ENCODE results near the gene DLGAP4.

DLGAP4 gene

GRCh38 chr20:36270744-36271638 lies 35.1 kb upstream of the DLGAP4 start:
- POLR2A ChIA-PET: no interaction called here
- TF ChIP-seq NFRKB (IDR thresholded peaks at IDR 0.05): no peak
- no peak for TF ChIP-seq FOXM1 (IDR thresholded peaks at IDR 0.05; ENCODE audit: borderline replicate concordance)
- TF ChIP-seq CTBP1 (IDR thresholded peaks at IDR 0.05; ENCODE audit: borderline replicate concordance): no peak
- no peak for TF ChIP-seq TARDBP (IDR thresholded peaks at IDR 0.05)
- TF ChIP-seq HDGF (IDR thresholded peaks at IDR 0.05; ENCODE audit: borderline replicate concordance): no peak
- TF ChIP-seq, protein P1, sequence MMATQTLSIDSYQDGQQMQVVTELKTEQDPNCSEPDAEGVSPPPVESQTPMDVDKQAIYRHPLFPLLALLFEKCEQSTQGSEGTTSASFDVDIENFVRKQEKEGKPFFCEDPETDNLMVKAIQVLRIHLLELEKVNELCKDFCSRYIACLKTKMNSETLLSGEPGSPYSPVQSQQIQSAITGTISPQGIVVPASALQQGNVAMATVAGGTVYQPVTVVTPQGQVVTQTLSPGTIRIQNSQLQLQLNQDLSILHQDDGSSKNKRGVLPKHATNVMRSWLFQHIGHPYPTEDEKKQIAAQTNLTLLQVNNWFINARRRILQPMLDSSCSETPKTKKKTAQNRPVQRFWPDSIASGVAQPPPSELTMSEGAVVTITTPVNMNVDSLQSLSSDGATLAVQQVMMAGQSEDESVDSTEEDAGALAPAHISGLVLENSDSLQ (IDR thresholded peaks at IDR 0.05): no peak
- no peak for TF ChIP-seq SP1 (IDR thresholded peaks at IDR 0.05)
- TF ChIP-seq FOXK2 (IDR thresholded peaks at IDR 0.05): no peak
- no peak for TF ChIP-seq ZNF384 (IDR thresholded peaks at IDR 0.05)
- no peak for TF ChIP-seq L3MBTL2 (conservative IDR thresholded peaks at IDR 0.05)
- peak; percentile 3 for DNase-seq (ENCODE audit: extremely low spot score)
- CTCF ChIA-PET: interaction anchor here (0.7 kb wide), 1 partner anchor 125 kb away, joined by 6 read pairs; no protein-coding TSS in a partner anchor

DNA sequence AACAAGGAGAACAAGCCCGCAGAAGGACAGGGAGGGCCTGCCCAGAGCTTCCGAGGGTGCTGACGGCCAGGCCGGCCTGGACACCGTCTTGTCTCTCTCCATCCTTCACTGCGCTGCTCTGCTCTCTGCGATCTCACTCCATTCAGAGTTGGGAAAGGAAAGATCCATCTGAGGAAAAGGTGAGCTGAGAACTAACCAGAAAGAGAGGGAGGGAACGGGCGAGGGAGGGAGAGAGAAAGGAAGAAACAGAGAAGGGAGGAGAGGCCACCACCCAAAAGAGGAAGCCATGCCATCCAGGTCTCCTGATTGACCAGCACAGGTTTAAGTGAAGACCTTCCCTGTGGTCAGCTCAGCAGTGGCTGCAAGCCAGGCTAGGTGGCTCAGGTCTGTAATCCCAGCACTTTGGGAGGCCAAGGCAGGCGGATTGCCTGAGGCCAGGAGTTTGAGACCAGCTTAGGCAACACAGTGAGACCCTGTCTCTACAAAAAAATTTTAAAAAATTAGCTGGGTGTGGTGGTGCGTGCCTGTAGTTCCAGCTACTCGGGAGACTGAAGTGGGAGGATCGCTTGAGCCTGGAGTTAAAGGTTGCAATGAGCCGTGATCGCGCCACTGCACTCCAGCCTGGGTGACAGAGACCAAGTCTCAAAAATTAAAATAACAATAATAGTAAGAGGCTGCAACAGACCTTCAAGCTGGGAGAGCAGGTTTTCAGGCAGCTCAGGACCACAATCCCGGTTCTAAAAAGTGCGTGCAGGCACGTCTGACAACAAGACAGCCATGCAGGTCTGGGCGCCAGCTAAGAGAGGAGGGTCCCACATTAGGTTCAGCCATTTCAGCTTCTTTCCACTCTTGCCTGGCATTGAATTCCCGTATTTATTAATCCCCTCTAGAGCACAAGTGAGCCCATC lies 34.2 kb upstream of the DLGAP4 start:
- ChIA-PET CTCF (interaction anchor here (0.7 to 2.7 kb wide), 2 partner anchors 9 to 128 kb away, joined by 3 to 10 read pairs; no protein-coding TSS in a partner anchor), POLR2A (no interaction called here)
- DNase-seq (ENCODE audit: extremely low spot score): no peak
- TF ChIP-seq FOXK2 (IDR thresholded peaks at IDR 0.05): no peak
- TF ChIP-seq, protein P1 (IDR thresholded peaks at IDR 0.05): no peak
- no peak for TF ChIP-seq TARDBP (IDR thresholded peaks at IDR 0.05)
- TF ChIP-seq FOXM1 (IDR thresholded peaks at IDR 0.05; ENCODE audit: borderline replicate concordance): no peak
- no peak for TF ChIP-seq CTBP1 (IDR thresholded peaks at IDR 0.05; ENCODE audit: borderline replicate concordance)
- no peak for TF ChIP-seq ARNT (IDR thresholded peaks at IDR 0.05)
- TF ChIP-seq SUZ12 (IDR thresholded peaks at IDR 0.05): no peak
- TF ChIP-seq LEF1 (IDR thresholded peaks at IDR 0.05; ENCODE audit: borderline replicate concordance): no peak
- no peak for TF ChIP-seq L3MBTL2 (conservative IDR thresholded peaks at IDR 0.05)
- TF ChIP-seq SP1 (IDR thresholded peaks at IDR 0.05): no peak
- no peak for TF ChIP-seq ELF4 (IDR thresholded peaks at IDR 0.05)
- TF ChIP-seq ZNF384 (IDR thresholded peaks at IDR 0.05): no peak
- TF ChIP-seq BHLHE40 (IDR thresholded peaks at IDR 0.05; ENCODE audit: borderline replicate concordance): no peak
- TF ChIP-seq NFRKB (IDR thresholded peaks at IDR 0.05): no peak
- no peak for TF ChIP-seq FOXA1 (IDR thresholded peaks at IDR 0.05)
- TF ChIP-seq HDGF (IDR thresholded peaks at IDR 0.05; ENCODE audit: borderline replicate concordance): no peak

DNA sequence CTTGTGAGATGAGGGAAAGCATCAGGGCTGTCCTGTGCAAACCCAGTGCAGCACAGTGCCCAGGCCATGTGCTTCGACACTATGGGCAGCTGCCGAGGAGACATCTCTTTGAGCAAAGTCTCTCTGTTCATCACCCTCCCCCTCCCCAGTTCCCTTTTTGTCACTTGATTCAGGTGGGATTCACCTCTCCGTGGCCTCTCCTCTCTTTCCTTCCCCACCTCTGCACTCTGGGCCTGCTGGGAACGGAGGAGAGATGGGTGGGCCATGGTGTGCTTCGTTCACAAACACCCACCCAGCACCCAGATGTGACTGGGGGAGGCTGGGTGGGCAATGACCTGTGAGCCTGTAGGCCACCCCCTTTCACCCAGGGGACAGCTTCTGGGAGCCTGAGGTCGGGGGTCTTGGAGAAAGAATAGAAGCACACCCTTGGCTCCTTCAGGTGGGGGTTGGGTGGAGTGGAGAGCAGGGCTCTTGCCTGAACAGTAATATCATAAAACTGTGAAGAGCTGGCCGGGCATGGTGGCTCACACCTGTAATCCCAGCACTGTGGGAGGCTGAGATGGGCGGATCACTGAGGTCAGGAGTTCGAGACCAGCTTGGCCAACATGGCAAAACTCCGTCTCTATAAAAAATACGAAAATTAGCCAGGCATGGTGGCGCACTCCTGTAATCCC lies 33.5 kb upstream of the DLGAP4 start:
- DNase-seq (ENCODE audit: extremely low spot score): no peak
- ChIA-PET CTCF (interaction anchor here (0.7 to 2.7 kb wide), 3 partner anchors 9 to 167 kb away, joined by 3 to 10 read pairs (median 3); no protein-coding TSS in a partner anchor), POLR2A (no interaction called here)
- no peak for TF ChIP-seq SUZ12 (IDR thresholded peaks at IDR 0.05)

GRCh38 chr20:36273414-36274180 lies 32.5 kb upstream of the DLGAP4 start:
- DNase-seq (ENCODE audit: extremely low spot score): no peak
- TF ChIP-seq SP1 (IDR thresholded peaks at IDR 0.05) (no peak), FOXA1 (IDR thresholded peaks at IDR 0.05) (no peak)
- CTCF ChIA-PET: interaction anchor here (0.5 to 2.7 kb wide), 3 partner anchors 126 to 261 kb away, joined by 3 to 10 read pairs (median 3); no protein-coding TSS in a partner anchor
- POLR2A ChIA-PET: no interaction called here

- ChIA-PET POLR2A (no interaction called here), CTCF (interaction anchor here (0.5 to 2.7 kb wide), 2 partner anchors 125 to 260 kb away, joined by 3 to 10 read pairs; no protein-coding TSS in a partner anchor)
- no peak for DNase-seq (ENCODE audit: extremely low spot score)
- TF ChIP-seq FOXM1 (IDR thresholded peaks at IDR 0.05; ENCODE audit: borderline replicate concordance) (no peak), L3MBTL2 (conservative IDR thresholded peaks at IDR 0.05) (no peak), TARDBP (IDR thresholded peaks at IDR 0.05) (no peak), ZNF384 (IDR thresholded peaks at IDR 0.05) (no peak), NFRKB (IDR thresholded peaks at IDR 0.05) (no peak)
These were observed 31.8 kb upstream of the DLGAP4 start for GRCh38 chr20:36274181-36274841.
